GM18909 (cell line): ENCODE data around the gene GSDME.
"Not testable (repeated sequence)": the region's sequence is repeated elsewhere in the genome, so short reads cannot be mapped to it uniquely, and the experiment has no call there.

Source experiments
- ATAC-seq: cut with Tn5 transposase; IDR thresholded peaks from one replicate; pipeline ENCODE4 v1.9.1; 2021; ENCODE audit warnings: mild to moderate bottlenecking; ENCODE audit not compliant: unreplicated experiment, poor library complexity

Gene GSDME

DNA sequence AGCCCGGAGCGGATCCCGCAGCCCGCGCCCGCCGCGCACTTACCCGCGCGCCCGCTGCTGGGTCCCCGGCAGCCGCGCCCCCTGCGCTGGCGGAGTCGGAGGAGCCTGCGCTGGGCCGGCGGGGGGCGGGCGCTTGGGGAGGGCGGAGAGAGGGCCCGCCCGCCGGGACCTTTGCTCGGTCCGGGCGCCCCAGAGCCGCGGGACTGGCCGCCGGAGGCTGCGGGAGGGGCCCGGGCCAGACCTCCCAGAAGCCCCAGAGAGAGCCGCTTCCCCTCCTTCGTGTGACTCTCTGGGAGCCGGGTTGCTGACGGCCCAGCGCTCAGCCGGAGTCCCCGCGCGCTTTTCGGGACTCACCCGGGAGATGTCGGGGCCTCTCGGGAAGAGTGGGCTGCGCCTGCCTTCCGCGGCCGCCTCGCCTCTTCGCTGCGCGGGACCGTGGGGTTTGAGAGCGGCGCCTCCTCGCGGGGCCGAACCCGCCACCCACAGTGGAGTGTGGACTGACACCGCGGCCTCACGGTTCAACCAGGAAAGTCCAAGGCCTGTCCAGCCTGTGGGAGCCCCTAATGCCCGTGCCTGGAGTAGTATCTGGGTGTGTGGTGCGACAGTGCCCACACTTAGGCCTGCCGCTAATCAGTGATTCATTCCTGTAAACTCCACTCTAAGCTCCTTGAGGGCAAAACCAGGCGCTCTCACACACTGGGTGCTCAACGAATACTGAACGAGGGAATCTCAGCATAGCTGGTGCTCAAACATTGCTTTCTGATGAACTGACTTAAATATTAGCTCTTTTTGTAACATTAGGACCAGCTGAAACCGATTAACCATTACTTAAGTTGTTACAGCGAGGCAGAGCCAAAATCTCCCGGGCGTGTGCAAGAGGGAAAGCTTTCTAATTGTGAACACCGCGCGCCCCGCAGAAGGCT, at the start of gene GSDME:
GSDME (minus strand) TSS at position 112 of the 923 bp plus-strand sequence. CDS start 7,690 bp downstream, outside the sequence.
- ATAC-seq, result peak; percentile 61

DNA sequence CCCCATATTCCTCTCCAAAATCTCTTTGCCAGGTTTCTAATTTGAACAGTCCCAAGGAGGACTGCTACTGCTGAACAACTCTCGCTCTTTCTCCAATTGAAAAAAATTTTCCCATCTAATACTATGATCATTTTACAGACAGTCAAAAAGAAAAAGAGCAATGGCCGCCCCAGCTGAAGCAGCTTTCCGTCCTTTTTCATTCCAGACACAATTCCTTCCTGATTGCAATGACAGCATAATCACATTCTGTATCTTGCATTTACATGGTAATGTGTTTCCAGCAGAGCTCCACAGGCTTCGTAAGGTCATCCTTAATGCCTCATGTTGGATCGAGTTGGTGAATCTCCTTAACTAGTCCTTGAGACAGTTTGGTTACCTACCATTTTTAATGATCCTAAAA, 45.0 kb upstream of the GSDME start:
- no peak for ATAC-seq

DNA sequence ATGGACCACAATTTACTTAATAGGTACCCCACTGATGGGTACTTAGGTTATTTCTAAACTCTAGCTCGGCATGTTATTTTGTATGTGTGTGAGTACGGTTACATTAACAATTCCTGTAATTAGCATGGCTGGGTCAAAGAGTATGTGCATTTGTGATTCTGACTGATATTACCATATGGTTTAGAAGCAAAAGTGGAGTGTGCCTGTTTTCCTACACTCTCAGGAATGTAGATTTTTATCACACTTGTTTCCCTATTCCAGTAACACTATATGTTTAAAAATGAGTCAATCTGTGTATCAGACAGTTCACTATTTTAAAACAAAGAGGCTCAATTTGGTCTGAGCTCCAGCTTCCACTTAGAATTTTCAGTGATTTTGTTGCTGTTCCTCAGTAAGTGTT, 44.6 kb upstream of the GSDME start:
- ATAC-seq, result no peak

DNA sequence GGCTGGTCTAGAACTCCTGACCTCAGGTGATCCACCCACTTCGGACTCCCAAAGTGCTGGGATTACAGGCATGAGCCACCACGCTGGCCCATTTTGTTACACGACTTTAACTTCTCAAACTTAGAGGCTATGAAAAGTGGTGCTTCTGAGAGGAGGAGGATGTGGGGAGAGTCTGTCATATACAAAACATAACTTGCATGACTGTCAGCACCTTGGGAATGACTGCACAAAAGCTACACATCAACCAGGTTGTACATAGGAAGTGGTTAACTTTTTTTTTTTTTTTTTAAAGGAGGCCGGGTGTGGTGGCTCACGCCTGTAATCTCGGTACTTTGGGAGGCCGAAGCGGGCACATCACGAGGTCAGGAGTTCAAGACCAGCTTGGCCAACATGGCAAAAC, 43.4 kb upstream of the GSDME start:
- ATAC-seq, result no peak

DNA sequence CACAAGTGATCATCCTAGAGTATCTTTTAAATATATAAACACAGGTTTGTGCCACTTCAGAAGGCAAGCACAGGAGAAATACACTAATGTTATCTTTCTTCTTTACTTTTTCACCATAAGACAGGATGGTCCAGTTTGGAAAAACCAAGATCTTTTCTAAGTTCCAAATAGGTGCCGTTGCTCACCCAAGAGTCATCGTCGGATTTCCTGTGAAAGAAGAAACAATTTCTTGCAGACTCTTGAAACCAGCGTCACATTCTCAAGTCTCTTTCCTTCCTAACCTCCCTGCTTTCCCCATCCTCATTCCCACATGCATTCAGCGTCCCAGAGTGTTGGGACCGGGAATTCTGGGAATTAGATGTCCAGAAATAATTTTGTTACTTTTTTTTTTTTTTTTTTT, 42.8 kb upstream of the GSDME start:
- no peak for ATAC-seq

DNA sequence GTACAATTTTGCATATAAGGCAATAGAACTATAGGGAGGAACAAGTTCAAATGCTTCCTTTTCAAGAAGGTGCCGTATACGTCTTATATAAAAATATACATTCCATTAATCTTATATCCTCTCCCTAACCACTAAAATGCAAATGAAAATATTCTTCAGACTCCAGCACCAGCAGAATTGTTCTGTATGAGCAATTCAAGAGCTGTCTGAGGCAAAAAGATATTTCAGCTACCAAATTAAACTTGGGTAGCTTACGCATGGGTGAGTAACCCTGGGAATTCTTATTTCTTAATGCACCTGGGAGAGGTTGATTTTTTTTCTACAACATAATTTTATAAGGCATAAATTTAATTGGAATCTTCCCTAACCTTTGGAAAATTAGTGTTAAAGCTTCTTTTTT, 42.2 kb upstream of the GSDME start:
- no peak for ATAC-seq

DNA sequence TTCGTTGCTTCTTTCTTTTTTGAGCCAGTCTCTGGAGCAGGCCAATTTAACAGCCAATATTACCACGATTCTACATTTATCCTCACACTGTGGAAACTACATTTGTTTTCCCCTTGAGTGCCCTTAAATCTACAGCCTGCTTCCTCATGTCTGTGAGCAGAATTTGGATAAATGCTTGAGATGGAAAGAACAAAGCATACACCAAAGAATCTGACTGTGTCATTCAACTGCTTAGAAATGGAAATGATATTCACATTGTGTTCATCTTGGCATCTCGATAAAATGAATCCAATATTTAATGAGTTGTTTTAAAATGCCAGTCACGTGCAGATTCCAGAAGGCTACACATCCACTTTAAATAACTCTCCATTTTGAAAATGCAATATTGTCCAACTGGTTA, 41.0 kb upstream of the GSDME start:
- no peak for ATAC-seq

DNA sequence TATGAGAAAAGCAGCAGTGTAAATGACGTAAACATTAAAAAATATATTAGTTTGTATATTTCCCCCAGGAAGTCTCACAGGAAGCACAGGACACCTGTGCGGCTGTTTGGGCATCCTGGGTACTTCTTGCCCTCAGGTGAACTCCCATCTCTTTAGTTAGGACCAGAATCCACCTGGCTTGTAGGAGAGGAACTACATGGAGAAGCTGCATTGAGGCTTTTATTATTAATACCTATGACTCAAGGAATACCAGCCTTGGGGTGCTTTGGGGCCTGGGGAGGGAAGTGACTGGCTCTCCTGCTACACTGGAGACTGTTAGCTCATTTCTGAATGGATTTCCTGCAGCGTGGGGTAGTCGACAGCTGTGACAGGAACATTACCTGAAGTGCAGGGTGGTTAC, 40.0 kb upstream of the GSDME start:
- no peak for ATAC-seq

DNA sequence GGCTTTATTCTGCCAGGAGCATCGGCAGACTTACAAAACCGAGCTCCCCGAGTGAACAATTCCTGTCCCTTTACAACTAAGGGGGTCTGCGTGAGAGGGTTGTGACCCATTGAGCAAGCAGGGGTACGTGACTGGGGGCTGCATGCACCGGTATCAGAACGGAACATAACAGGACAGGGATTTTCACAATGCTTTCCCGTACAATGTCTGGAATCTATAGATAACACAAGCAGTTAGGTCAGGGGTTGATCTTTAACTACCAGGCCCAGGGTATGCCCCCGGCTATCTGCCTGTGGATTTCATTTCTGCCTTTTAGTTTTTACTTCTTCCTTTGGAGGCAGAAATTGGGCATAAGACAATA, 38.1 kb upstream of the GSDME start:
- ATAC-seq, result no peak

DNA sequence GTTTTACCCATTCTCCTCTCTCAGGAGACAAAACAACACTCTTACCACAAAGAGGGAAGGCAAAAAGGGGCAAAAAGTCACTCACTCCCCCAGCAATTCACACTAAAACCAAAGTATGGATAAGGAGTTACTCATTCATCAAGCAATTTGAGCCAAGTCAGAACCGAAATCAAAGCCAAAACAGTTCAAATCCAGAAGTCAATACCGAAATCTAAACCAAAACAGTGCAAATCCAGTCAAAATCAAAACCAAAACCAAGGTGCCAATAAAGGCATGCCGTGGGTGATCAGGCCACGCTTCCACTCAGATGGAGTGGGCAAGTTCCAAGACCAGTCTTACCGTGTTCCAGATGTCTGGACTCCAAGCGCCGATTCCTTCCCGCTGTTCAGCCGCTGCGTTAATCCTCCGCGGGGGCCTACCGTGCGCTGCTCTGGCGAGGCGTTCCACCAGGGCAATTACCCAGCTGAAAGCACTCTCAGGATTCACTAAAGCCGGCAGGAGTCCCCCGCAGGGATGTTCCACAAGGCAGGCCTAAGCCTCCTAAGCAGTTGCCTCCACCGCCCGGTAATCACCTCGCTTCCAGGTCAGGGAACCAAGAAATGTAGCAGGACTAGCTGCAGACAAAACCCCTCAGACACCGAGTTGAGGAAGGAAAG, 37.6 kb upstream of the GSDME start:
- ATAC-seq, result not testable (repeated sequence)

DNA sequence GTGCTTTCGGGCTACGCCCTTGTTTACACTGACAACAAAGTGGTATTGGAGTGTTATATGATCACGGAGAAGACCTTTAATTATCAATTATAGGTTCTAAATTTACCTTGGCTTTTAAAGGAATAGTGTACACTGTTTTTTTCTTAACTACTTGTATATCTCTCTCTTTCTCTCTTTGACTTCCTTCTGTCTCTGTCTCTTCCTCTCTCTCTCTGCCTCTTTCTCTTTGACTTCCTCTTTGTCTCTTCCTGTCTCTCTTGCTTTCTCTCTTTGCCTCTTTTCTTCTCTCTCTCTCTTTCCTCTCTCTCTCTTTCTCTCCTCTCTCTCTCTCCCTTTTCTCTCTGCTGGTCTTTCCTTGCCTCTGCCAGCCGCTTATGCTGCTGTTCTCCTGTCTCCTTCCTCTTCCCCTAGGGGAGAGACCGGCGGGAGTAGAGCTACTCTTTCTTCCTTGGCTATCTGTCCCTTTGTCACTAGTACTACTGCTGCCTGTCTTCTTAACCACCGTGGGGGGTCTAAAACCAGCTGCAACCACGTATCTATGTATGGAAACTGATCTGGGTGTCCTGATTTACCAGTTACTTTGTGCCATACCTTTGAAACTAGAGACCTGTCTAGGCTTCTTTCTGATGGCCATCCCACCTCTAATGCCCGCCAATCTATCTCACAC, 36.9 kb upstream of the GSDME start:
- ATAC-seq, result no peak

DNA sequence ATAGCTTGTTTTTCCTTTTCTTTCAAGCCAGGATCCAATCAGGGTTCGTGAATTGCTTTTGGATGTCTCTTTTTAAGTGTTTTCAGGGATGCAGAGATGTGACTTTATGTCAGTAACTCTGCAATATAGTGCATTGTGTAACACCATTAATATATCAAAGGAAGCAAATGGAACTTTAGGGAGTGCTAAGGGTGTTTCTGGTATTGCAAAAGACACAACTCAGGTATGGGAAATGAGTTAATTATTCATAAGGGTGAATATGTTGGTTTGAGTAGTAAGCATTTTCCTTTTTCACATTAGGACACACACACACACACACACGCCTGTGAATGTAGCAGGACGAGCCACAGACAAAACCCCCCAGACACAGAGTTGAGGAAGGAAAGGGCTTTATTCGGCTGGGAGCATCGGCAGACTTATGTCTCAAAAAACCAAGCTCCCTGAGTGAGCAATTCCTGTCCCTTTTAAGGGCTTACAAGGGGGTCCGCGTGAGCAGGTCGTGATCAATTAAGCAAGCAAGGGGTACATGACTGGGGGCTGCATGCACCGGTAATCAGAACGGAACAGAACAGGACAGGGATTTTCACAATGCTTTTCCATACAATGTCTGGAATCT, 31.8 kb upstream of the GSDME start:
- no peak for ATAC-seq

DNA sequence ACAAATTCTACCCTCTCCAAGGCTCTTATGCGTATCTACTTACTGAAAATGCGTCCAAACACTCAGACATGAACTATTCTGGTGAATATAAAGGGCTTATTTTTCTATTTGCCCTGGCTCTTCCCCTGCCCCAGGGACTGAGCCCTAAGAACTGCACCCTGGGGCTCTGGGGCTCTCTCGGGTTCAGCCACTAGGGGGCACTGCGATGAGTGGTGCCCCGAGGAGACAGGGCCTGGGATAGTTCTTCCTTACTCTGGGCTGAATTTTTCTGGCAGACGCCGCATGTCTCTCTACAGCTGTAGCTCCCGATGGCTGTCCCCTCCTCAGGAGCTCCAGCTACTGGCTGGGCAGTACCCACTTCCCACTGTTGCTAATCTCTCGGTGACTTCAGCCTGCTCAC, 30.8 kb upstream of the GSDME start:
- ATAC-seq, result no peak

DNA sequence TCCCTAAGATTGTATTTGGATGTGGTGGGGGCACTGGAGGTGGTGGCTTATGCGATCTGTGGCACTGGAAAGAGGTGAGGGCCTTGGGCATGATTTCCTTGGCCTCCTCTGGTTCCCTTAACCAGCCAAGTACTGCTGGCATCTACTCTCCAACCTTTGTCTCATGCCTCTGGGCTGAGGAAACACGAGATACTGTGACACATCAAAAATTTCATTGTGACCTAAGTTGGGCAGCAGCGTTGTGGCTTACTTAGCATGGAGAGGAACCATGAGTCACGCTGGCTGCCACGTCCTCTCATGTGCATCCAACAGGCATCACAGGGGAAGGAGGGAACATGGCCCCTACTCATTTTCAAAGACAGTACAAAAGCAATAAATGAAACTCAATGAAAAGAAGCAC, 29.7 kb upstream of the GSDME start:
- ATAC-seq, result no peak

DNA sequence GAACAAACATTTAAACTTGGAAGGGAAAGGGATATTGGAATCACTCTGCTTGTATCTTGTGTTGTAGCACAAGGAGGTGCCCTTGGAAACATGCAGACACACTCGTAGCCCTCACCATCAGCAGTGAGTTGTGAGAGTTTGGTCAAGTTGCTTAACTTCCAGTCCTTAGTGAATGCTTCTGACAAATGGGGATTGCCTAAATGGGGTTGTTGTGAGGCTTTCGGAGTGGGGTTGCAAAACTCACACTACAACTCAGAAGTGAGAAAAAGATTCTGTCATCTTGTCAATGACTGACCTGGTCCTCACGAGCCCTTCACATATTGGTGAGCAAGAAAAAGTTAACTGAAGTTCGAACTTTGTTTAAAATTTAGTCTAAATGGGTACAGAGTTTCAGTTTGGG, 29.0 kb upstream of the GSDME start:
- no peak for ATAC-seq

DNA sequence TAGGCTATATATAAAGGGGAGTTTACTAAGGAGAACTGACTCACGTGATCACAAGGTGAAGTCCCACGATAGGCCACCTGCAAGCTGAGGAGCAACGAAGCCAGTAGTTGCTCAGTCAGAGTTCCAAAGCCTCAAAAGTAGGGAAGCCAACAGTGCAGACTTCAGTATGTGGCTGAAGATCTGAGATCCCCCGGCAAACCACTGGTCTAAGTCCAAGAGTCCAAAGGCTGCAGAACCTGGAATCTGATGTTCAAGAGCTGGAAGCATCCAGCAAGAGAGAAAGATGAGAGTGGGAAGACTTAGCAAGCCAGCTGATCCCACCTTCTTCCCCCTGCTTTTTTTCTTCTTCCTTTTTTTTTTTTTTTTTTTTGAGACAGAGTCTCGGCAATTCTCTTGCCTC, 27.0 kb upstream of the GSDME start:
- no peak for ATAC-seq

DNA sequence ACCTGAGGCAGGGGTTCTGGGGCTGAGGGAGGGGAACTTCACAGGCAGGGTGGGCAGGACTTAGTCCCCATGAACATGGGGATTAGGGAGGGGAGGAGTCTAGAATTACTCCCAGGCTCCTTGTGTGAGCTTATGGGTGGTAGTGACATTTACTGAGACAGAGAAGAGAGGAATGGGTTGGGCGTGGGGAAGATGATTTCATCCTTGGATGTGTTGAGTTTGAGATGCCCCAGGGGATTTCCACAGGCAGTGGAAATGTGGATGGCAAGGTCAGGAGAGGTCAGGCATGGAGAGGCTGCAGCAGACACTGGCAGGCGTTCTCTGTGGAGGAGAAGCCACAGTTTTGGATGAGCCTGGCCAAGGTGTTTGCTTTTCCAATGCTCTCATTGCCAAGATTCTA, 26.4 kb upstream of the GSDME start:
- no peak for ATAC-seq

DNA sequence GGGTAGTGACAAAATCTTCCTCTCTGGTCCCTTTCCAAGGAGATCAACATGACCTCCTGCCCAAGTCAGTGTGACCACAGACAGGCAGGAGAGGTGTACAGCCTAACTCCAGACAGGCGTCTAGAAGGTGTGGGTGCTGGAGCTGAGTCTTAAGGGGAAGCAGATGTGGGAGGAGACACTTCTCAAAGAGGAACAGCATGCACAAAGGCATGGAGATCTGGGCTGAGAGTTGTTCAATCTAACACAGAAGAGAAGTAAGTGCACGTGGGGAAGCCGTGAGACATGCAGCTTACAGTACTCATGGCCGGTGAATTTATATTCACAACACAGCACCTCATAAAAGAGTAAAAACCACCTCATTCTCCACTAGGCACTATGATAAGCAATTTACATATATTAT, 23.8 kb upstream of the GSDME start:
- no peak for ATAC-seq

DNA sequence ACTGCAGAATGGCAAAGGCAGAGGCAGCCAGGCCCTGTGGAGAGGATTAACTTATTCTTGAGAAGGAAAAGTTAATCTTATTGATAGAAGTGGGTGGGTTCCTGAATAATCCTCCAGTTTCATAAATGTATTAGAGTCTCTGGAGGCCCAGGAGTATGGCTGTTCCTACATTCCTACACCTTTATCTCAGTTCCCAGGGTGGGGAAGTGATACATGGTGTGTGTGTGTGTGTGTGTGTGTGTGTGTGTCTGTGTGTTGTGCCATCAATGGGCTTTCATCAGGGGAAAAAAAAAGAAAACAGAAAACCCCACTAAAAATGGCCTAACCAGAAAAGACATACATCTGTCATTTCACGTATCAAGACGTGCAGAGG, 22.0 kb upstream of the GSDME start:
- no peak for ATAC-seq

DNA sequence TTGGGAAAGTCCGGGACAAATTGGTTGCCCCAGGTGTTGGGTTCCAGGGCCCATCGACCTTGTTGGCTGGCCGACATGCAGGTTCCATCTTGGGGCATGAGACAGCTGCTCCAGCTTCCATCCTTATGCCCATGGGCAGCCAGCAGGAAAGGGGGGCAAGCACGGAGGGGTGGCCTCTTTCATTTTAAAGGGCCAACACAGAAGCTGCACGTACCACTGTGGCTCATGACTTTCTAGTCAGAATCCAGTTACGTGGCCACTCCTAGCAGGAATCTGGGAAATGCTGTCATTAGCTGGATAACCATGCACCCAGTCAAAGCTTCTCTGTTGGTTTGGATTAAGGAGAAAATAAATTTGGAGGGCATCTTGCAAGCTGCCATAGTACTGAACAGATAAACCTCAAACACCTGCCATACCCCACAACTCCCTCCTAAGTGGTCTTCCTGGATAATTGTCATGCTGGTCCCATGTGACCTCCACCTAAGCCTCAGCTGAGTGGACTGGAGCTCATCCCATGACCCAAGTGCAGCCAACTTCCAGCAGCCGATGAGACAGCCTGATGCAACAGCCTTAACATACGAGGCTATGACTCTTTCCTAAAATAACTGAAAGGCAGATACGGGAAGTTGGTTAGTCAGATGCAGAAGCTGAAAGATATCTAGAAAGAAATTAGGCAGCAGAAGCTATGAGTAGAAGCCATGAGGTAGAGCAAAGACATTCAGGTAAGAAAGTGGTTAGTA, 21.4 kb upstream of the GSDME start:
- no peak for ATAC-seq
